DMS79 treated with DMSO at 0.1 percent for 48 hours (cell line): ENCODE measurements around the gene FBL.
"Not testable (repeated sequence)": the region's sequence is repeated elsewhere in the genome, so short reads cannot be mapped to it uniquely, and the experiment has no call there.

Source experiments
- DNase-seq: peaks from one replicate; lab custom pipeline; 2025; lab: John Stamatoyannopoulos, UW

FBL gene

GRCh38 chr19:39845933-39846677, at the start of gene FBL:
Gene FBL (minus strand): TSS chr19:39846379. CDS start chr19:39846300, 79 bp downstream.
- peak; percentile 87 for DNase-seq

- not testable (repeated sequence) for DNase-seq
These were observed 48.9 kb upstream of the FBL start for GRCh38 chr19:39895096-39895495.

GRCh38 chr19:39894236-39894606, 48.0 kb upstream of the FBL start:
- DNase-seq, result not testable (repeated sequence)

GRCh38 chr19:39893366-39894235, 47.4 kb upstream of the FBL start:
- DNase-seq, result peak; percentile 83

GRCh38 chr19:39892506-39892902, 46.3 kb upstream of the FBL start:
- not testable (repeated sequence) for DNase-seq

GRCh38 chr19:39891660-39892505, 45.7 kb upstream of the FBL start:
- DNase-seq, result not testable (repeated sequence)

- DNase-seq, result no peak
These were observed 44.8 kb upstream of the FBL start for GRCh38 chr19:39890755-39891551.

- DNase-seq, result not testable (repeated sequence)
These were observed 43.9 kb upstream of the FBL start for GRCh38 chr19:39889872-39890754.

GRCh38 chr19:39887456-39887951, 41.3 kb upstream of the FBL start:
- DNase-seq, result not testable (repeated sequence)

GRCh38 chr19:39885821-39886554, 39.8 kb upstream of the FBL start:
- DNase-seq, result not testable (repeated sequence)

- DNase-seq, result not testable (repeated sequence)
These were observed 38.5 kb upstream of the FBL start for GRCh38 chr19:39884721-39885120.

- DNase-seq, result not testable (repeated sequence)
These were observed 36.5 kb upstream of the FBL start for GRCh38 chr19:39882645-39883044.

GRCh38 chr19:39881495-39882110, 35.4 kb upstream of the FBL start:
- not testable (repeated sequence) for DNase-seq

GRCh38 chr19:39880241-39880640, 34.1 kb upstream of the FBL start:
- DNase-seq, result not testable (repeated sequence)

GRCh38 chr19:39879796-39880195, 33.6 kb upstream of the FBL start:
- not testable (repeated sequence) for DNase-seq

GRCh38 chr19:39878866-39879265, 32.7 kb upstream of the FBL start:
- not testable (repeated sequence) for DNase-seq

- DNase-seq, result no peak
These were observed 32.2 kb upstream of the FBL start for GRCh38 chr19:39878398-39878797.

- not testable (repeated sequence) for DNase-seq
These were observed 31.8 kb upstream of the FBL start for GRCh38 chr19:39877982-39878381.

- DNase-seq, result peak; percentile 25
These were observed 31.3 kb upstream of the FBL start for GRCh38 chr19:39877488-39877887.
